Hepatocyte (in vitro differentiated cells): ENCODE measurements around the gene SNX1. TPM values are rescaled to one million over a fixed set of nuclear protein-coding genes. Genes with fewer than 3 reads are reported as not detected.

ENCODE experiments used
- DNase-seq: peaks from one replicate; pipeline ENCODE4 v3.0.0-alpha.2; 2016; ENCODE audit warnings: low spot score
- H2AFZ ChIP-seq: fragments of 200-600 bp; sonication (generic); 2 replicates; pipeline ENCODE4 v1.6.0; 2016; ENCODE audit warnings: antibody characterized with exemption, mild to moderate bottlenecking
- H3K27ac ChIP-seq: fragments of 200-600 bp; sonication (generic); 2 replicates; pipeline ENCODE4 v1.5.1; 2016; ENCODE audit warnings: mild to moderate bottlenecking
- H3K27me3 ChIP-seq: fragments of 200-600 bp; sonication (generic); 2 replicates; pipeline ENCODE4 v1.6.1; 2016
- H3K36me3 ChIP-seq: fragments of 200-600 bp; sonication (generic); replicated peaks from 2 replicates; pipeline ENCODE4 v1.5.1; 2016; ENCODE audit warnings: low read depth; ENCODE audit not compliant: insufficient read depth
- H3K4me1 ChIP-seq: fragments of 200-600 bp; sonication (generic); 2 replicates; pipeline ENCODE4 v1.5.1; 2016; ENCODE audit warnings: mild to moderate bottlenecking, moderate library complexity; ENCODE audit not compliant: insufficient read depth
- H3K4me2 ChIP-seq: fragments of 200-600 bp; sonication (generic); 2 replicates; pipeline ENCODE4 v1.6.0; 2016
- H3K4me3 ChIP-seq: fragments of 200-600 bp; sonication (generic); 2 replicates; pipeline ENCODE4 v1.5.1; 2016; ENCODE audit warnings: mild to moderate bottlenecking
- H3K79me2 ChIP-seq: fragments of 200-600 bp; sonication (generic); 2 replicates; pipeline ENCODE4 v1.6.0; 2017; ENCODE audit warnings: mild to moderate bottlenecking
- H3K9me2 ChIP-seq: fragments of 200-600 bp; sonication (generic); replicated peaks from 2 replicates; pipeline ENCODE4 v1.6.0; 2017; ENCODE audit warnings: mild to moderate bottlenecking; ENCODE audit not compliant: insufficient read depth
- H3K9me3 ChIP-seq: fragments of 200-600 bp; sonication (generic); 2 replicates; pipeline ENCODE4 v1.5.1; 2016; ENCODE audit warnings: low read depth, mild to moderate bottlenecking
- H4K20me1 ChIP-seq: fragments of 200-600 bp; sonication (generic); 2 replicates; pipeline ENCODE4 v1.6.0; 2016; ENCODE audit warnings: mild to moderate bottlenecking; ENCODE audit not compliant: insufficient read depth, poor library complexity, severe bottlenecking
- CTCF ChIP-seq: fragments of 200-600 bp; sonication (generic); IDR thresholded peaks from 2 replicates; pipeline ENCODE4 v1.5.1; 2016; ENCODE audit warnings: antibody characterized with exemption, mild to moderate bottlenecking; ENCODE audit not compliant: poor library complexity
- EZH2 ChIP-seq: fragments of 200-600 bp; sonication (generic); IDR thresholded peaks from 2 replicates; pipeline ENCODE4 v1.6.1; 2016; ENCODE audit warnings: antibody characterized with exemption, mild to moderate bottlenecking, borderline replicate concordance
- EZH2phosphoT487 ChIP-seq: fragments of 200-600 bp; sonication (generic); IDR thresholded peaks from one replicate; pipeline ENCODE4 v1.6.1; 2018; ENCODE audit warnings: antibody characterized with exemption, mild to moderate bottlenecking, low read depth, moderate library complexity; ENCODE audit not compliant: unreplicated experiment, severe bottlenecking
- whole genome bisulfite sequencing: methylation state at CpG from one replicate; pipeline ENCODE4 v1.1.6; 2016; ENCODE audit warnings: low lambda C conversion rate; ENCODE audit errors: missing lambda C conversion rate; 5-methylcytosine and 5-hydroxymethylcytosine counted together
- polyA plus RNA-seq: library from polyadenylated mRNA; unstranded; fragments of >200 nt; fragmentation: Nextera tagmentation; extraction: Ambion mirVana; gene quantifications from 2 replicates; pipeline ENCODE4 v1.2.1, GENCODE V29; 2016
- total RNA-seq: library from RNA; depleted of rRNA; stranded (reverse); fragments of >200 nt; gene quantifications from 2 replicates; pipeline ENCODE4 v1.2.3, GENCODE V29; 2014

The SNX1 gene
- total and polyA plus RNA-seq, 2 experiments from 2014 or later: 64.9 to 103 TPM

- Histone ChIP-seq H3K4me1 (no peaks in the 10 kb centered on the region), H3K9me3 (no peaks in the 10 kb centered on the region), H2AFZ (no peak overlapping the region), H3K27me3 (no peaks in the 10 kb centered on the region), H3K27ac (no peak overlapping the region), H3K9me2 (no peaks in the 10 kb centered on the region), H3K4me3 (no peak overlapping the region), H3K4me2 (no peak overlapping the region), H4K20me1 (no peaks in the 10 kb centered on the region), H3K79me2 (no peaks in the 10 kb centered on the region), H3K36me3 (no peaks in the 10 kb centered on the region)
- 96% methylated on average over 10 of the region's 10 CpGs for WGBS
- no peak for TF ChIP-seq CTCF
- TF ChIP-seq EZH2phosphoT487: no peak
- TF ChIP-seq EZH2: no peak
- no peak for DNase-seq
Observed at GRCh38 chr15:64133623-64134344, 38.0 kb downstream of the SNX1 start.

- 87% methylated on average over 9 of the region's 9 CpGs for WGBS
Observed at GRCh38 chr15:64134345-64134829, 38.6 kb downstream of the SNX1 start.

DNA sequence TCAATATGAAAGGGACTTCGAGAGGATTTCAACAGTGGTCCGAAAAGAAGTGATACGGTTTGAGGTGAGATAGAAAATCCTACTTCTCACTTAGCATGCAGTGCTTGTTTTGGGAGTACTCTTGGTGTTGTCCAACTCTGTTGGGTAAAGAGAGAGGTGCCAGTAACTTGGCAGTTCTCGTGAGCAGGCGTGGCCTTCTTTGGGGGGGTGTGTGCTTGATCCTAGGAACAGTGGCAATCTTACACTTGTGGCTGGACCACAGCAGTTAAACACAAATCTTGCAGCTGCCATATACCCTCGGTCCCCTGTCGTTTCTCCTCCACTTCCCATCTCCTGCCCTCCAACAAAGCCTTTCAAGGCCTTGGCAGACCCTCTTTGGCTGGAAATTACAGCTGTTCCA lies 40.6 kb downstream of the SNX1 start:
- H3K9me3 ChIP-seq: no peaks in the 10 kb centered on the region
- H3K36me3 ChIP-seq: peaks cover 3% of the 10 kb centered on the region
- no peak overlapping the region for H3K4me2 ChIP-seq
- 98% methylated on average over 7 of the region's 7 CpGs for WGBS
- no peaks in the 10 kb centered on the region for H4K20me1 ChIP-seq
- H3K4me3 ChIP-seq: no peak overlapping the region
- H3K27ac ChIP-seq: no peak overlapping the region
- TF ChIP-seq EZH2: no peak
- no peak for TF ChIP-seq EZH2phosphoT487
- TF ChIP-seq CTCF: no peak
- H3K79me2 ChIP-seq: no peaks in the 10 kb centered on the region
- H3K27me3 ChIP-seq: no peaks in the 10 kb centered on the region
- H3K9me2 ChIP-seq: no peaks in the 10 kb centered on the region
- H3K4me1 ChIP-seq: no peaks in the 10 kb centered on the region
- no peak overlapping the region for H2AFZ ChIP-seq
- no peak for DNase-seq

More at GRCh38 chr15:64134345-64134829, 38.6 kb downstream of the SNX1 start:
- no peaks in the 10 kb centered on the region for H4K20me1 ChIP-seq
- H3K4me3 ChIP-seq: no peak overlapping the region
- H3K9me2 ChIP-seq: no peaks in the 10 kb centered on the region
- TF ChIP-seq EZH2: no peak
- no peak for TF ChIP-seq EZH2phosphoT487
- no peak for TF ChIP-seq CTCF
- no peaks in the 10 kb centered on the region for H3K36me3 ChIP-seq
- H3K27me3 ChIP-seq: no peaks in the 10 kb centered on the region
- no peak overlapping the region for H2AFZ ChIP-seq
- DNase-seq: no peak
- H3K9me3 ChIP-seq: no peaks in the 10 kb centered on the region
- no peak overlapping the region for H3K4me2 ChIP-seq
- no peaks in the 10 kb centered on the region for H3K4me1 ChIP-seq
- no peaks in the 10 kb centered on the region for H3K79me2 ChIP-seq
- H3K27ac ChIP-seq: no peak overlapping the region
